ENCODE data around the gene NOP9. TPM values are rescaled to one million over a fixed set of nuclear protein-coding genes. Genes with fewer than 3 reads are reported as not detected.

NOP9 gene
- total and polyA plus RNA-seq, 2 experiments from 2014 or later = 2.7 to 15.7 TPM

GRCh38 chr14:24253936-24254335 lies 45.7 kb upstream of the NOP9 start:
- no peak for TF ChIP-seq CTCF (IDR thresholded peaks at IDR 0.05; ENCODE audit: low read depth, low read length)
- no peak for DNase-seq (ENCODE audit: low read depth in 1 of 2, low spot score in 1 of 2)
- Histone ChIP-seq H3K4me3 (no peak overlapping the region), H3K27ac (no peak overlapping the region), H3K36me3 (no peaks in the 10 kb centered on the region), H3K9me3 (ENCODE audit: low read depth) (no peaks in the 10 kb centered on the region), H3K27me3 (no peaks in the 10 kb centered on the region), H3K4me1 (ENCODE audit: low read depth) (peaks cover 18% of the 10 kb centered on the region)

GRCh38 chr14:24254630-24255392 lies 44.8 kb upstream of the NOP9 start:
- no peak for DNase-seq (ENCODE audit: low read depth in 1 of 2, low spot score in 1 of 2)
- no peaks in the 10 kb centered on the region for H3K9me3 ChIP-seq (ENCODE audit: low read depth)
- no peaks in the 10 kb centered on the region for H3K36me3 ChIP-seq
- H3K27me3 ChIP-seq = no peaks in the 10 kb centered on the region
- TF ChIP-seq CTCF (IDR thresholded peaks at IDR 0.05; ENCODE audit: low read depth, low read length) = no peak
- no peak overlapping the region for H3K4me3 ChIP-seq
- H3K27ac ChIP-seq = no peak overlapping the region
- peaks cover 18% of the 10 kb centered on the region for H3K4me1 ChIP-seq (ENCODE audit: low read depth)

DNA sequence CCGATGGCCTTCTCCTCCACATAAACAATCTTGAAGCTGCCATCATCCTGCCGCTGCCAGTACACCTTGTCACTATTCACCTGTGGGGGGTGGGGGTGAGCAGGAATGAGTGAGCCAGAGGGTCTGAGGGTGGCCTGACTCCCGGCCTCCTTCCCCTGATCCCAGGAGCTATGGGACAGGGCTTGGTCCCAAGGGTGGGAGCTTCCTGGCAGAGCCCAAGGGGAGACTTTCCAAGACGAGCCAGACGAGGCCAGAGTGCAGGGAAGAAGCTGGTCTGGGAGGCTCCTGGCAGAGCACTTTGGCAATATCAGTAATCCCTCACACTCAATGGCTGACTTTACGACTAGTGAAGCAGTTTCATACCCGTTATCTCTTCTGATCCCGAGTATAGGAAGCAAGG lies 44.2 kb upstream of the NOP9 start:
- peaks cover 18% of the 10 kb centered on the region for H3K4me1 ChIP-seq (ENCODE audit: low read depth)
- H3K9me3 ChIP-seq (ENCODE audit: low read depth) = no peaks in the 10 kb centered on the region
- H3K4me3 ChIP-seq = no peak overlapping the region
- no peak for TF ChIP-seq CTCF (IDR thresholded peaks at IDR 0.05; ENCODE audit: low read depth, low read length)
- no peaks in the 10 kb centered on the region for H3K36me3 ChIP-seq
- H3K27me3 ChIP-seq = no peaks in the 10 kb centered on the region
- DNase-seq (ENCODE audit: low read depth in 1 of 2, low spot score in 1 of 2) = no peak
- H3K27ac ChIP-seq = no peak overlapping the region

DNA sequence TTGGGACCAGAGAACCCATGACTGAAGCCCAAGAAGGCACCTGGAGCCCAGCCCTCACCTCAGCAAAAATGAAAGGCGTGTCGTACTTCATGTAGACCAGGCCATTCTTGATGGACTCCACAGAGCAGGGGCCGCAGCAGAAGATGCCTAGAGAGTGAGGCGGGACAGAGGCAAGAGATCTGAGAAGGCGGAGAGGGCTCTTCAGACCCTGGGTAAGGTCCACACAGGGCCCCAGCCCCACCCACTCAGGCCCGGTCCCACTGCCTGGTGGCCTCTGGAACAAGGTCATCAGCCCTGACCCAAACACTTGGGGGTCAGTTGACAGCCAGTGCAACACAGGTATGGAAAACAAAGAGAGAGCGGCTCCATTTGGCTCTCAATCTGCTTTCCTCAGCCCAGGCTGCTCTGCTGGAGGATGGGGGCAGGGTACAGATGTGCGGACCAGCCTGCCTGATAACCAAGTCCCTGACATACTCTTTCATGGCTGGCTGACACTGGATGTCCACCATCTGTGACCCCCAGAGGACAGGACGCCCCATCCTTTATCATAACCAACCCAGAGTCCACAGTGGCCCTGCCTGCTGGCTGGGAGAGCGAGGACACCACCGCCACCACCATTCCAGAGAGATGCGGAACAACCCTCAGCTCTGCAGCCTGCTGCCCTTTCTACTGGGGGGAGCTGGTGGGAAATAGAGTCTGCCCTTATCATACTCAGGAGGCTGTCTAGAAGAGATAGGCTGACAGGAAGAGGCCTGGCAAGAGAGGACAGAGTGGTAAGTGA lies 43.5 kb upstream of the NOP9 start:
- H3K4me3 ChIP-seq = no peak overlapping the region
- DNase-seq (ENCODE audit: low read depth in 1 of 2, low spot score in 1 of 2) = no peak
- H3K27me3 ChIP-seq = no peaks in the 10 kb centered on the region
- H3K4me1 ChIP-seq (ENCODE audit: low read depth) = peaks cover 18% of the 10 kb centered on the region
- no peak for TF ChIP-seq CTCF (IDR thresholded peaks at IDR 0.05; ENCODE audit: low read depth, low read length)
- H3K9me3 ChIP-seq (ENCODE audit: low read depth) = no peaks in the 10 kb centered on the region
- H3K27ac ChIP-seq = no peak overlapping the region
- no peaks in the 10 kb centered on the region for H3K36me3 ChIP-seq

DNA sequence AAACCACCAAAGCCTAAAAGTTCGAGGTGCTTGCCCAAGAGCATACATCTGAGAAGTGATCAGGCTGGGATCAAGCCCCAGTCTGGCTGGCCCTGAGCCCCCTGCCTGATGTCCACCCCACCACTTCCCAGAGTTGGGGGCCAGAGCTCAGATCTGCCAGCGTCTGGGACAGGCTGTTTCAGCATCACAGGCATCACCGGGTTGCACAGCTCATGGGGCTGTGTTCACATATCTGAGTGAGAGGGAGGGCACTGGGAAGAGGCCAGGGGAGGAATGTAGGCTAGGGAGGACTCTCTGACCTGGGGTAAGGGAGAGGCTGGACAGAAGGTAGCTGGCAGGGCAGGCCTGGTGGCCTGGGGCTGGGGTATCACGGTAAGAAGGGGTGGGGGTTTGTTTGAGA lies 42.7 kb upstream of the NOP9 start:
- TF ChIP-seq CTCF (IDR thresholded peaks at IDR 0.05; ENCODE audit: low read depth, low read length) = no peak
- DNase-seq (ENCODE audit: low read depth in 1 of 2, low spot score in 1 of 2) = no peak
- H3K4me3 ChIP-seq = no peak overlapping the region
- H3K9me3 ChIP-seq (ENCODE audit: low read depth) = no peaks in the 10 kb centered on the region
- H3K4me1 ChIP-seq (ENCODE audit: low read depth) = peaks cover 18% of the 10 kb centered on the region
- no peaks in the 10 kb centered on the region for H3K27me3 ChIP-seq
- peak overlapping the region; percentile 74 for H3K27ac ChIP-seq
- no peaks in the 10 kb centered on the region for H3K36me3 ChIP-seq

All from cardiac muscle cell (in vitro differentiated cells and primary cell).